Anterior cingulate cortex (tissue), 58 donors: Measurements from ENCODE around the gene LANCL2.
"Not testable (repeated sequence)": the region's sequence is repeated elsewhere in the genome, so short reads cannot be mapped to it uniquely, and the experiment has no call there.

Experiments
- DNase-seq, 58 donors: peaks; one replicate each; lab custom pipeline; 2025; lab: John Stamatoyannopoulos, UW

The LANCL2 gene

GRCh38 chr7:55465691-55466090, 100.6 kb downstream of the LANCL2 start:
- DNase-seq, result no peak

GRCh38 chr7:55467047-55467593, 102.0 kb downstream of the LANCL2 start:
- DNase-seq, result no peak

DNA sequence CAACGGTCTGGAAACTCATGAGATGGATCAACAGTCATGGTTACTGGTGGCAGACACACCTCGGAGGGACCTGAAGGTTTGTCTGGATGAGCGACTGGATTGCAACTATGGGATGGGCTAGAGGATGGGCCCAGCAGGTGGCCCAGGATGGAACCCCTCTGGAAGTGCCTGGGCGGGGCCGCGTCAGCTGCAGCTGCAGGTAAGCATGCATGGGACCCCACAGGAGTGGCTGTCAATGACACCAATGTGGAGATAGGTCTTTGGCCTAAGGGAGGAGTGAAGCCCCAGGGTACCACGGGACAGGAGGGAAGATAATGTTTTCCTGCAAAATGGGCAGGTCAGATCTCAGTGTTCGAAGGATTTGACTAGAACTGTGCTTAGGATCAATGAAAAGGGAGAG, 103.4 kb downstream of the LANCL2 start:
- DNase-seq, result no peak

DNA sequence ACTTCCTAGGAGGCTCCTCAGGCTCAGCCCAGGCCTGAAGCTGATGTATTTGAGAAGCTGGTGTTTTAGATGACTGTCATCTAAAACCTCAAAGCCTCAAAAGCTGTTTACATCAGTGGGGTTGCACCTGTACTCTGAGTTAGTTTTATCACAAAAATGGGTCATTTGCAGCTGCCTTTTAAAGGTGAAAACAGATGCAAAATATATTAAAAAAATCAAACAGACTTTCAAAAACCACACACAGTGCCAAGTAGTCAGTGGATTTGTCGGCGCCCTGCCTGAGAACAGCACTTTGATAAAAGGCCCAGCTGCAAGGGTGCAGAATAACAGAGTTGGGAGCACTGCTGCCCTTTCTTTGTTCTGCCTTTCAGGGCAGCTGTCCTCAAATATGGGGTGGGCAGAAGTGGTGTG, 104.1 kb downstream of the LANCL2 start:
- peak in 22 of 58 donors; percentile 11 to 64 (median 30) for DNase-seq

DNA sequence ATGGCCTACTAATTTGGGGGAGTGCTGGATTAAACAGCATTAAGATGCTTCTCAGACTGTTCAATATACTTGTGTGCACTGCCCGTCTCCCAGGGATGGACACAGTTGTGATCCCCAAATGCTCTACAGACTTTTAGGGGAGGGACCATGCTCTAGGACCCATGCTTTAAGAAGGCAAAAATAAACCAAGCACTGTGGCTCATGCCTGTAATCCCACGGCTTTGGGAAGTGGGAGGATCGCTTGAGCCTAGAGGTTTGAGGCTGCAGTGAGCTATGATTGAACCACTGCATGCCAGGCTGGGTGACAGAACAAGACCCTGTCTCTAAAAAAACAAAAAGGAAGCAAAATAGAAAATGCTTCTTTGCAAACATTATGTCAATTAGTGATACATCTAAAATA, 104.6 kb downstream of the LANCL2 start:
- DNase-seq, result no peak

GRCh38 chr7:55470261-55470660, 105.1 kb downstream of the LANCL2 start:
- DNase-seq, result no peak

- not testable (repeated sequence) for DNase-seq
These were observed 106.5 kb downstream of the LANCL2 start for GRCh38 chr7:55471594-55471993.

- not testable (repeated sequence) for DNase-seq
These were observed 107.3 kb downstream of the LANCL2 start for GRCh38 chr7:55472406-55472805.

DNA sequence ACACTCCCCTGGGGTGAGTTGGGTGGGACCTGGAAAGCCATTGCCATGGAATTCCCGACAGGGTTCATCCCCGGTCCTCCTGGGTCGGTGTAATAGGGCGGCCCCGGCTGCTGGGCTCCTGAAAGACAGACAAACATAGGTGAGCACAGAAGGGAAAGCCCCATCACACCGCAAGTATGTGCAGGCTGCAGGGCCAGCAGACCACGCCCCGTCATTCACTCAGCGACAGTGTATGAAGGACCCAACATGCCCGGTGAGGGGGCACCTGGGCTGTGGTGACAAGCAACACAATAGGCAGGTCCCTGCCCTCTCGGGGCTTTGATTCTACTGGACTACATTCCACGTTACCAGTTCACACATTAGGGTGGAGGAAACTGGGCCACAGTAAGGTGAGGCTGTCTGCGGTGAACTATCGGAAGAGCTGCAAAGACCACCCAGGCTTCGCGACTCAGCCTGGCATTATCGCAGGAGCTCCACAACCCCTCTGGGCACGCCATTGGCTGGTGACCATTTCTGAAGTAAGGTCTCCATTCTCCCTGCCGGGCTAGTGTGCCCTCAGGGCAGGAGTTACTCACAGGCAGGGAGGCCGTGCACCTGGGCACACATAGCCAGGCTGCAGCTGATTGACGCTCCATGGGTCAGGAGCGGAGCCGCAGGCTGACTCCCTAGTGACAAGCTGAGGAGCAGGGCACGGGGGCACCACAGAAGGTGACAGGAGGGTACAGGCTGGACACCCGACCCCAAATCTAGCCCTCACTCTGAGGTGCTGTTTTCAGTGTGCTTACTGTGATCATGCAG, 108.0 kb downstream of the LANCL2 start:
- DNase-seq, result no peak

GRCh38 chr7:55473932-55474331, 108.8 kb downstream of the LANCL2 start:
- no peak for DNase-seq

GRCh38 chr7:55474944-55475854, 110.1 kb downstream of the LANCL2 start:
- no peak for DNase-seq

GRCh38 chr7:55475855-55476803, 111.0 kb downstream of the LANCL2 start:
- peak in 17 of 58 donors; percentile 16 to 77 (median 29) for DNase-seq

DNA sequence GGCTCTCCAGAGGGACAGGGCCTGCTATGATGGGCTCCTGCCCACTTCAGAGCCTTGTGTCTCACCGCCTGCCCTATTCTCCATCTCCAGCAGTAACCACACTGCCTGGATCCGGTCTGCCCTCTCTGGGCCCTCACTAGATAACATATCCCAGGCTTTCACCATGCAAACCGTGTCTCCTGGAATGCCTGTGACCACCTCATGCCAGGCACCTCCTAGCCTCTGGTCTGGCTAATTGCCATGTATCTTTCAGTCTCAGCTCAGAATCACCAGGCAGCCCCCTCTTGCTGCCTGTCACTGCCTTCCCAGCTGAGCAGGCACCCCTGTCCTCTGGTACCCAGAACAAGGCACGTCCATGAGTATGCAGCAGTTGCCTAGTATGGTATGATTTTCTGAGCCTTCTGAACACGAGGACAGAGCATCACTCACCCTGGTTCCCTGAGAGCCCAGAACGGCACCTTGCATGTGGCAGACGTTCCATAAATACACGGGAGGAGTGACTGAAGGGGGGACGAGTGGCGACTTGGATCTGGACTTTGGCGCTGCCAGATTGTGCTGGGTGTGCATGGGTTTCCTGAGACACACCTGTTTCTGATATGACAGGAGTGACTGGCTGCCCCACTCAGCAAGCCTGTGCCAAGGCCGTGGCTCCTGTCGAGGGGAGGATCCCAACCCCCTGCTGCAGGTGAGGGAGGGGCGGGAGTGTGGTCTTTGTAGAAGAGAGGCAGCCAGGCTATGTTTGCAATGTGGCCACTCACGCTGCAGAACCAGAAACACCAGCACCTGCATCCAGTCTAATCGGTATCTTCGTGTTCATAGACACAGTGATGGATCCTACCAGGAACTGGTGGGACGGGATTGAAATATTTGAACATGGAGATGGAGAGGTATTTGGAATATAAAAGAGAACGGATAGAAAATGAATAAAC, 112.0 kb downstream of the LANCL2 start:
- DNase-seq, result no peak

GRCh38 chr7:55477781-55478374, 112.7 kb downstream of the LANCL2 start:
- DNase-seq, result no peak

DNA sequence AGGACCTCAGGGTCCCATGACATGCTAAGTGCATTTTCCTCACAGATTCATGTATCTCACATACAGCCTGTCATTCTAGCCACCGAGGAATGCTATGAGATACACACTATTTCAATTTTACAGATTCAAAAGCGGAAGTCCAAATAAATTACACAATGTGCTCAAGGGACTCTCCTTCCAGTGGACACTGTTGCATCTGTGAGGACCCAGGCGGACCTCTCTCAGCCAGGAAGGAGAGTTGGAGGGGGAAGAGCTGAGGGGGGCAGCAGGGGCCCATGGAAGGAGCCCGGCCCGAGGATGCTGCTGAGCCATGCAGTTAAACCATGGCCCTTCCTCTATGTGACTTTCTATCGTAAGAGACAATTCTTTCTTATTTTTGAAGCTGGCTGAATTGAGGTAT, 113.6 kb downstream of the LANCL2 start:
- DNase-seq, result no peak

- no peak for DNase-seq
These were observed 116.0 kb downstream of the LANCL2 start for GRCh38 chr7:55481155-55481554.

- DNase-seq, result no peak
These were observed 117.9 kb downstream of the LANCL2 start for GRCh38 chr7:55483046-55483445.
